SK-N-MC (cell line): ENCODE results near the gene SLC52A1.
"Not testable (repeated sequence)": the region's sequence is repeated elsewhere in the genome, so short reads cannot be mapped to it uniquely, and the experiment has no call there.

ENCODE experiments used
- DNase-seq: peaks from one replicate; pipeline ENCODE4 v3.0.0-alpha.2; 2011; ENCODE audit warnings: low read depth, low spot score
- H3K27ac ChIP-seq: fragments of 200-600 bp; sonication (generic); 2 replicates; pipeline ENCODE4 v1.5.1; 2016; ENCODE audit warnings: mixed run types
- H3K36me3 ChIP-seq: fragments of 200-600 bp; sonication (generic); 2 replicates; pipeline ENCODE4 v1.6.1; 2017; ENCODE audit warnings: antibody characterized with exemption, low read length, mixed read lengths; ENCODE audit not compliant: insufficient read depth
- H3K4me3 ChIP-seq: fragments of 200-600 bp; sonication (generic); 2 replicates; pipeline ENCODE4 v1.5.1; 2016
- H3K9ac ChIP-seq: fragments of 200-600 bp; sonication (generic); 2 replicates; pipeline ENCODE4 v1.8.0; 2017; ENCODE audit warnings: mixed run types, mixed read lengths; ENCODE audit not compliant: insufficient read length
- H3K9me3 ChIP-seq: fragments of 200-600 bp; sonication (generic); 2 replicates; pipeline ENCODE4 v1.6.1; 2017; ENCODE audit warnings: low read depth, mild to moderate bottlenecking, antibody characterized with exemption, low read length, moderate library complexity, mixed read lengths
- EZH2 ChIP-seq: fragments of 200-600 bp; sonication (generic); IDR thresholded peaks from one replicate; pipeline ENCODE4 v1.6.1; 2017; ENCODE audit warnings: antibody characterized with exemption
- FOXP2 ChIP-seq: optimal IDR thresholded peaks from 2 replicates; pipeline ENCODE3; 2011; ENCODE audit warnings: mild to moderate bottlenecking, moderate library complexity; ENCODE audit not compliant: insufficient read depth; ENCODE audit errors: extremely low read length, control extremely low read depth
- POLR2AphosphoS5 ChIP-seq: IDR thresholded peaks from 2 replicates; pipeline ENCODE4 v1.6.1; 2012; ENCODE audit warnings: mild to moderate bottlenecking, low read depth, low read length, borderline replicate concordance

SLC52A1 gene

GRCh38 chr17:5034651-5035050 is 575 bp downstream of the SLC52A1 start:
- H3K9ac ChIP-seq: no peak overlapping the region
- H3K4me3 ChIP-seq: no peak overlapping the region
- TF ChIP-seq EZH2 (no peak), FOXP2 (no peak), POLR2AphosphoS5 (no peak)

GRCh38 chr17:5034063-5034462 is 1.2 kb downstream of the SLC52A1 start:
- H3K27ac ChIP-seq: no peak overlapping the region
- no peaks in the 10 kb centered on the region for H3K36me3 ChIP-seq
- DNase-seq: no peak
- H3K9ac ChIP-seq: no peak overlapping the region
- H3K9me3 ChIP-seq: no peaks in the 10 kb centered on the region
- TF ChIP-seq EZH2 (no peak), POLR2AphosphoS5 (no peak), FOXP2 (no peak)
- no peak overlapping the region for H3K4me3 ChIP-seq

More at GRCh38 chr17:5034651-5035050, 575 bp downstream of the SLC52A1 start:
- H3K27ac ChIP-seq: no peak overlapping the region
- DNase-seq: no peak
- no peaks in the 10 kb centered on the region for H3K36me3 ChIP-seq
- H3K9me3 ChIP-seq: no peaks in the 10 kb centered on the region

GRCh38 chr17:5033352-5034015 is 1.7 kb downstream of the SLC52A1 start:
- H3K4me3 ChIP-seq: no peak overlapping the region
- H3K9ac ChIP-seq: no peak overlapping the region
- TF ChIP-seq EZH2 (no peak), POLR2AphosphoS5 (no peak), FOXP2 (no peak)
- no peaks in the 10 kb centered on the region for H3K36me3 ChIP-seq
- no peak overlapping the region for H3K27ac ChIP-seq
- H3K9me3 ChIP-seq: no peaks in the 10 kb centered on the region
- no peak for DNase-seq

GRCh38 chr17:5032865-5033264 is 2.4 kb downstream of the SLC52A1 start:
- no peak for TF ChIP-seq POLR2AphosphoS5
- TF ChIP-seq FOXP2: no peak
- TF ChIP-seq EZH2: no peak
- H3K27ac ChIP-seq: no peak overlapping the region
- no peak for DNase-seq
- no peak overlapping the region for H3K4me3 ChIP-seq
- H3K9ac ChIP-seq: no peak overlapping the region
- H3K36me3 ChIP-seq: no peaks in the 10 kb centered on the region
- H3K9me3 ChIP-seq: no peaks in the 10 kb centered on the region

- H3K9ac ChIP-seq: peak overlapping the region; percentile 68
- no peaks in the 10 kb centered on the region for H3K36me3 ChIP-seq
- no peaks in the 10 kb centered on the region for H3K9me3 ChIP-seq
- no peak for DNase-seq
- H3K27ac ChIP-seq: peak overlapping the region; percentile 61
- TF ChIP-seq FOXP2 (no peak), EZH2 (no peak), POLR2AphosphoS5 (no peak)
- peak overlapping the region; percentile 79 for H3K4me3 ChIP-seq
These were observed 3.7 kb downstream of the SLC52A1 start for GRCh38 chr17:5031365-5032082.

GRCh38 chr17:5030168-5030567 is 5.1 kb downstream of the SLC52A1 start:
- H3K9me3 ChIP-seq, H3K36me3 ChIP-seq, H3K4me3 ChIP-seq, H3K9ac ChIP-seq, DNase-seq, H3K27ac ChIP-seq: not testable (repeated sequence)

- Histone ChIP-seq H3K27ac (no peak overlapping the region), H3K36me3 (no peaks in the 10 kb centered on the region), H3K9ac (no peak overlapping the region), H3K4me3 (no peak overlapping the region), H3K9me3 (no peaks in the 10 kb centered on the region)
- TF ChIP-seq POLR2AphosphoS5 (no peak), FOXP2 (no peak), EZH2 (no peak)
- no peak for DNase-seq
These were observed 7.3 kb downstream of the SLC52A1 start for GRCh38 chr17:5027916-5028315.

GRCh38 chr17:5027299-5027698 is 7.9 kb downstream of the SLC52A1 start:
- H3K27ac ChIP-seq: no peak overlapping the region
- no peak for DNase-seq
- peaks cover 5% of the 10 kb centered on the region; the same call in 1 of the 2 replicates for H3K36me3 ChIP-seq
- H3K4me3 ChIP-seq: no peak overlapping the region
- TF ChIP-seq FOXP2: no peak
- no peak for TF ChIP-seq EZH2
- no peak for TF ChIP-seq POLR2AphosphoS5
- no peaks in the 10 kb centered on the region for H3K9me3 ChIP-seq
- H3K9ac ChIP-seq: no peak overlapping the region

GRCh38 chr17:5024604-5025003 is 10.6 kb downstream of the SLC52A1 start:
- Histone ChIP-seq H3K4me3 (no peak overlapping the region), H3K9ac (no peak overlapping the region), H3K36me3 (peaks cover 9% of the 10 kb centered on the region; the same call in 1 of the 2 replicates), H3K27ac (no peak overlapping the region), H3K9me3 (no peaks in the 10 kb centered on the region)
- DNase-seq: no peak
- TF ChIP-seq POLR2AphosphoS5 (no peak), FOXP2 (no peak), EZH2 (no peak)
